HCT116 (cell line): ENCODE measurements around the gene FAM83F. TPM values are rescaled to one million over a fixed set of nuclear protein-coding genes. Genes with fewer than 3 reads are reported as not detected.
A peak's percentile ranks its signal among the peaks of the same experiment; 100 is the strongest.

Experiments
- ATAC-seq: fragments of 200-7000 bp; cut with Tn5 transposase; 2 replicates; pipeline ENCODE4 v1.9.1; 2020; ENCODE audit warnings: mild to moderate bottlenecking, moderate library complexity
- BruUV-seq: library from RNA; stranded (reverse); fragments of 400-500 nt; replicated peaks from 2 replicates; lab custom pipeline; 2021; lab: Mats Ljungman, UMichigan
- CTCF ChIA-PET: fragments of 300-600 bp; sonication (Branson Sonifier 250); formaldehyde crosslinking; loops from one replicate; lab custom pipeline; 2021; ENCODE audit warnings: antibody characterized with exemption; lab: Charles Lee
- POLR2A ChIA-PET: fragments of 300-600, 350-600 bp; sonication (Branson Sonifier 250); formaldehyde crosslinking; loops from one replicate; lab custom pipeline; 2021; ENCODE audit warnings: antibody characterized with exemption; lab: Charles Lee
- RAD21 ChIA-PET, 2 experiments: fragments of 300-600 bp; sonication (Branson Sonifier 250); formaldehyde crosslinking; loops; one replicate each; lab custom pipeline; 2023; ENCODE audit warnings: low total read pairs in 2 of 2; ENCODE audit not compliant: uncharacterized antibody in 2 of 2, unreplicated experiment in 2 of 2, low non-redundant PET in 1 of 2; lab: Charles Lee
- DNase-seq: peaks from one replicate; pipeline ENCODE4 v3.0.0-alpha.2; 2010; ENCODE audit warnings: low read depth, low spot score
- H2AFZ ChIP-seq: fragments of 200-600 bp; shearing (Covaris generic), sonication (generic); 2 replicates; pipeline ENCODE4 v1.6.1; 2017; ENCODE audit warnings: low read depth, mixed run types, mixed read lengths, antibody characterized with exemption, low read length; ENCODE audit not compliant: poor library complexity, severe bottlenecking
- H3K27ac ChIP-seq: 2 replicates; pipeline ENCODE4 v1.5.1; 2012; ENCODE audit warnings: low read depth, low read length
- H3K27me3 ChIP-seq: fragments of 200-600 bp; sonication (generic); 2 replicates; pipeline ENCODE4 v1.6.1; 2016; ENCODE audit warnings: mixed run types, low read length, mixed read lengths; ENCODE audit not compliant: insufficient read depth
- H3K36me3 ChIP-seq, 2 experiments: fragments of 200-500 bp in 1 of 2; fragments of 200-600 bp in 1 of 2; sonication (Bioruptor generic) in 1 of 2; sonication (generic) in 1 of 2; 2 replicates each; pipeline versions ENCODE4 v1.5.1 to v1.6.1; 2014 to 2016; ENCODE audit warnings: low read length in 2 of 2, inconsistent platforms in 1 of 2, mixed read lengths in 1 of 2, mixed run types in 1 of 2; ENCODE audit not compliant: insufficient read depth in 2 of 2, control insufficient read depth in 1 of 2
- H3K4me1 ChIP-seq, 2 experiments: fragments of 200-600 bp in 1 of 2; sonication (generic) in 1 of 2; 2 replicates each; pipeline versions ENCODE4 v1.5.1 to v1.6.1; 2012 to 2017; ENCODE audit warnings: low read length in 2 of 2, inconsistent platforms in 1 of 2, mild to moderate bottlenecking in 1 of 2, mixed read lengths in 1 of 2, mixed run types in 1 of 2, moderate library complexity in 1 of 2; ENCODE audit not compliant: insufficient read depth in 2 of 2, control insufficient read depth in 1 of 2
- H3K4me2 ChIP-seq: fragments of 200-600 bp; sonication (generic); 2 replicates; pipeline ENCODE4 v1.6.1; 2017; ENCODE audit warnings: mixed run types, low read length, mixed read lengths
- H3K4me3 ChIP-seq, 2 experiments: fragments of 200-600 bp in 1 of 2; sonication (generic) in 1 of 2; replicated peaks in 1 of 2; 2 replicates each; pipeline ENCODE4 v1.5.1; 2011 to 2016; ENCODE audit warnings: low read length in 2 of 2, control low read depth in 1 of 2, low read depth in 1 of 2, mild to moderate bottlenecking in 1 of 2, mixed read lengths in 1 of 2, mixed run types in 1 of 2
- H3K79me2 ChIP-seq: fragments of 200-600 bp; sonication (generic); 2 replicates; pipeline ENCODE4 v1.6.1; 2017; ENCODE audit warnings: mild to moderate bottlenecking, mixed run types, low read length, moderate library complexity, mixed read lengths; ENCODE audit not compliant: insufficient read depth
- H3K9ac ChIP-seq: fragments of 200-600 bp; sonication (generic); 2 replicates; pipeline ENCODE4 v1.6.1; 2016; ENCODE audit warnings: low read length, mixed read lengths
- H3K9me2 ChIP-seq: fragments of 200-600 bp; sonication (generic), shearing (Covaris generic); 2 replicates; pipeline ENCODE4 v1.6.1; 2017; ENCODE audit warnings: mixed run types, mild to moderate bottlenecking, moderate library complexity; ENCODE audit not compliant: insufficient read depth
- H3K9me3 ChIP-seq, 2 experiments: fragments of 200-500 bp in 1 of 2; fragments of 200-600 bp in 1 of 2; sonication (Bioruptor generic) in 1 of 2; sonication (generic) in 1 of 2; 2 replicates each; pipeline ENCODE4 v1.6.1; 2014 to 2017; ENCODE audit warnings: low read length in 2 of 2, mixed read lengths in 2 of 2, inconsistent platforms in 1 of 2, low read depth in 1 of 2, mild to moderate bottlenecking in 1 of 2, mixed run types in 1 of 2, moderate library complexity in 1 of 2; ENCODE audit not compliant: control insufficient read depth in 1 of 2, insufficient read depth in 1 of 2
- H4K20me1 ChIP-seq: fragments of 200-600 bp; sonication (generic), shearing (Covaris generic); 2 replicates; pipeline ENCODE4 v1.6.1; 2017; ENCODE audit warnings: mixed run types, mild to moderate bottlenecking, moderate library complexity; ENCODE audit not compliant: insufficient read depth
- CBX3 ChIP-seq: IDR thresholded peaks from 2 replicates; pipeline ENCODE4 v1.6.1; 2012; ENCODE audit warnings: low read depth
- CEBPB ChIP-seq: IDR thresholded peaks from 2 replicates; pipeline ENCODE4 v1.6.1; 2012; ENCODE audit warnings: low read depth
- ELF1 ChIP-seq: IDR thresholded peaks from 2 replicates; pipeline ENCODE4 v1.6.1; 2012; ENCODE audit warnings: low read depth, borderline replicate concordance
- EZH2phosphoT487 ChIP-seq: fragments of 200-600 bp; IDR thresholded peaks from 2 replicates; pipeline ENCODE4 v1.6.1; 2018; ENCODE audit warnings: antibody characterized with exemption, borderline replicate concordance
- FOSL1 ChIP-seq: IDR thresholded peaks from 2 replicates; pipeline ENCODE4 v1.6.1; 2012; ENCODE audit warnings: low read depth
- JUND ChIP-seq: IDR thresholded peaks from 2 replicates; pipeline ENCODE4 v1.6.1; 2012
- POLR2A ChIP-seq: IDR thresholded peaks from 2 replicates; pipeline ENCODE4 v1.7.0; 2011; ENCODE audit warnings: borderline replicate concordance; ENCODE audit not compliant: insufficient read depth, insufficient read length; ENCODE audit errors: extremely low read depth
- POLR2AphosphoS5 ChIP-seq: IDR thresholded peaks from 2 replicates; pipeline ENCODE4 v1.6.1; 2011; ENCODE audit warnings: mild to moderate bottlenecking, low read depth, low read length, moderate library complexity
- RAD21 ChIP-seq: IDR thresholded peaks from 2 replicates; pipeline ENCODE4 v1.6.1; 2012; ENCODE audit warnings: low read depth, mild to moderate bottlenecking
- SRF ChIP-seq: IDR thresholded peaks from 2 replicates; pipeline ENCODE4 v1.6.1; 2012; ENCODE audit warnings: low read depth
- TCF7L2 ChIP-seq: IDR thresholded peaks from 2 replicates; pipeline ENCODE4 v1.7.0; 2011; ENCODE audit warnings: borderline replicate concordance, inconsistent platforms; ENCODE audit not compliant: insufficient read depth, insufficient read length; ENCODE audit errors: extremely low read depth
- ZNF274 ChIP-seq: fragments of 200-500 bp; sonication (Bioruptor generic); IDR thresholded peaks from 2 replicates; pipeline ENCODE4 v1.6.1; 2014; ENCODE audit warnings: mild to moderate bottlenecking, low read depth, low read length, inconsistent platforms
- intact Hi-C: fragments of 100-400 bp; cut with micrococcal nuclease; formaldehyde crosslinking; loops from 2 replicates; pipeline ENCODE4 v1.10.0; 2022
- total RNA-seq: library from RNA; stranded (reverse); gene quantifications from one replicate; pipeline ENCODE4 v1.2.1, GENCODE V29; 2021; ENCODE audit not compliant: unreplicated experiment
- TF ChIP-seq, protein P1 (sequence below): IDR thresholded peaks from 2 replicates; pipeline ENCODE4 v1.6.1; 2012
- TF ChIP-seq, protein P2 (sequence below): IDR thresholded peaks from 2 replicates; pipeline ENCODE4 v1.6.1; 2012; ENCODE audit warnings: low read depth

The FAM83F gene
- total RNA-seq, 1 experiment from 2014 or later, result 24.5 TPM

DNA sequence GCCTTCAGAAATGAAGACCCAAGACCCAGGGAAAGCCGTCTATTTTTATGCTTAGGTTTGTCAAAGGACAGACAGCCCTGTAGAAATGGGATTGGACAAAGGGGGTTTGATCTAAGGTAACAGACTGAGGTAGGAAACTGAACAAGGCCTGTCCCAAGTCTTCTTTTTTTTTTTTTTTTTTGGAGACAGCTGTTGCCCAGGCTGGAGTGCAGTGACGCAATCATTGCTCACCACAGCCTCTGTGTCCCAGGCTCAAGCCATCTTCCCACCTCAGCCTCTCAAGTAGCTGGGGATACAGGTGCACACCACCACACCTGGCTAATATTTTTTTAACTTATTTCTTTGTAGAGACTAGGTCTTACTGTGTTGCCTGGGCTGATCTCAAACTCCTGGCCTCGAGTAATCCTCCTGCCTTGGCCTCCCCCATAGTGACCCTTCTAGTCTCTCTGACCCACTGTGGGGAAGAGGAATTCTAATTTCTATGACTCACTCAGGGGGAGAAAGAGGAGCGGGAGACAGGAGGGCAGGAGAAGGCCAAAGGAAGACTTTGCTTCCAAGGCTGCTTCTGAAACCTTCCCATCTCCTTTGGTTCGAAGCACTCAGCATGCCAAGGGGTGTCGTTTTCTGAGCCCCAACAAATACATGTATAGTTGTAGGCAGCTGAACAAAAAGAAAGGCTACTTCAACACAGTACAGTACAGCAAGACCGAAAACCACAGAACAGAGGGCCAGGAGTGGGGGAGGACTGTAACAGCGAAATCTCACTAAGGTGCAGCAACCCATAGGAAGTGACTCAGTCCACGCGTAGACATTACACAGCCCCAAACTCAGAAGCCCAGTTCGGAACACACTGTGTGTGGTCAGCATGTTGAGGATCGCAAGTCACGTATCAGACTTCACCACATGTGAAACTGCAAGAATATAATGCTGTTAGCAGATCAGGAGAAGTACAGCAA lies 33.7 kb upstream of the FAM83F start:
- Histone ChIP-seq H3K9me3 (no peaks in the 10 kb centered on the region), H3K27me3 (peaks cover 7% of the 10 kb centered on the region; the same call in 1 of the 2 replicates), H3K9ac (no peak overlapping the region), H3K27ac (no peak overlapping the region), H3K9me2 (no peaks in the 10 kb centered on the region), H3K4me3 (no peak overlapping the region), H3K4me2 (peak overlapping the region; percentile 18), H2AFZ (no peak overlapping the region), H4K20me1 (no peaks in the 10 kb centered on the region), H3K4me1 (peaks cover 4 to 26% of the 10 kb centered on the region in 2 experiments; a peak in 3 of 4 replicates), H3K79me2 (no peaks in the 10 kb centered on the region), H3K36me3 (no peaks in the 10 kb centered on the region)
- CTCF ChIA-PET, result no interaction called here
- ATAC-seq, result no peak
- no TSS peak for BruUV-seq
- no peak for DNase-seq
- POLR2A ChIA-PET, result no interaction called here
- RAD21 ChIA-PET, result no interaction called here
- no peak for TF ChIP-seq EZH2phosphoT487
- TF ChIP-seq POLR2AphosphoS5, result no peak
- no peak for TF ChIP-seq ZNF274
- TF ChIP-seq POLR2A, result no peak
- TF ChIP-seq RAD21, result no peak
- TF ChIP-seq, protein P1, sequence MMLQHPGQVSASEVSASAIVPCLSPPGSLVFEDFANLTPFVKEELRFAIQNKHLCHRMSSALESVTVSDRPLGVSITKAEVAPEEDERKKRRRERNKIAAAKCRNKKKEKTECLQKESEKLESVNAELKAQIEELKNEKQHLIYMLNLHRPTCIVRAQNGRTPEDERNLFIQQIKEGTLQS, result no peak
- no peak for TF ChIP-seq ELF1
- no peak for TF ChIP-seq FOSL1
- TF ChIP-seq TCF7L2, result no peak
- TF ChIP-seq SRF, result no peak
- no peak for TF ChIP-seq JUND
- TF ChIP-seq, protein P2, sequence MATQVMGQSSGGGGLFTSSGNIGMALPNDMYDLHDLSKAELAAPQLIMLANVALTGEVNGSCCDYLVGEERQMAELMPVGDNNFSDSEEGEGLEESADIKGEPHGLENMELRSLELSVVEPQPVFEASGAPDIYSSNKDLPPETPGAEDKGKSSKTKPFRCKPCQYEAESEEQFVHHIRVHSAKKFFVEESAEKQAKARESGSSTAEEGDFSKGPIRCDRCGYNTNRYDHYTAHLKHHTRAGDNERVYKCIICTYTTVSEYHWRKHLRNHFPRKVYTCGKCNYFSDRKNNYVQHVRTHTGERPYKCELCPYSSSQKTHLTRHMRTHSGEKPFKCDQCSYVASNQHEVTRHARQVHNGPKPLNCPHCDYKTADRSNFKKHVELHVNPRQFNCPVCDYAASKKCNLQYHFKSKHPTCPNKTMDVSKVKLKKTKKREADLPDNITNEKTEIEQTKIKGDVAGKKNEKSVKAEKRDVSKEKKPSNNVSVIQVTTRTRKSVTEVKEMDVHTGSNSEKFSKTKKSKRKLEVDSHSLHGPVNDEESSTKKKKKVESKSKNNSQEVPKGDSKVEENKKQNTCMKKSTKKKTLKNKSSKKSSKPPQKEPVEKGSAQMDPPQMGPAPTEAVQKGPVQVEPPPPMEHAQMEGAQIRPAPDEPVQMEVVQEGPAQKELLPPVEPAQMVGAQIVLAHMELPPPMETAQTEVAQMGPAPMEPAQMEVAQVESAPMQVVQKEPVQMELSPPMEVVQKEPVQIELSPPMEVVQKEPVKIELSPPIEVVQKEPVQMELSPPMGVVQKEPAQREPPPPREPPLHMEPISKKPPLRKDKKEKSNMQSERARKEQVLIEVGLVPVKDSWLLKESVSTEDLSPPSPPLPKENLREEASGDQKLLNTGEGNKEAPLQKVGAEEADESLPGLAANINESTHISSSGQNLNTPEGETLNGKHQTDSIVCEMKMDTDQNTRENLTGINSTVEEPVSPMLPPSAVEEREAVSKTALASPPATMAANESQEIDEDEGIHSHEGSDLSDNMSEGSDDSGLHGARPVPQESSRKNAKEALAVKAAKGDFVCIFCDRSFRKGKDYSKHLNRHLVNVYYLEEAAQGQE, result no peak
- no peak for TF ChIP-seq CBX3
- no peak for TF ChIP-seq CEBPB
- intact Hi-C loops, result no loop called here
